Measurements from ENCODE around the gene NRDE2.

Gene NRDE2

GRCh38 chr14:90331497-90332270, at the start of gene NRDE2:
Gene NRDE2 (minus strand): TSS chr14:90331941. CDS start chr14:90331904, 37 bp downstream.
- DNase-seq (ENCODE audit: low read depth): peak; percentile 93

- no peak for DNase-seq (ENCODE audit: low read depth)
Measured at GRCh38 chr14:90381011-90381786, 49.5 kb upstream of the NRDE2 start.

- no peak for DNase-seq (ENCODE audit: low read depth)
Measured at GRCh38 chr14:90379106-90379505, 47.4 kb upstream of the NRDE2 start.

- no peak for DNase-seq (ENCODE audit: low read depth)
Measured at GRCh38 chr14:90378249-90378648, 46.5 kb upstream of the NRDE2 start.

- no peak for DNase-seq (ENCODE audit: low read depth)
Measured at GRCh38 chr14:90375934-90376333, 44.2 kb upstream of the NRDE2 start.

- DNase-seq (ENCODE audit: low read depth): no peak
Measured at GRCh38 chr14:90374813-90375212, 43.1 kb upstream of the NRDE2 start.

GRCh38 chr14:90373887-90374286, 42.1 kb upstream of the NRDE2 start:
- DNase-seq (ENCODE audit: low read depth): no peak

GRCh38 chr14:90368946-90369721, 37.4 kb upstream of the NRDE2 start:
- no peak for DNase-seq (ENCODE audit: low read depth)

- DNase-seq (ENCODE audit: low read depth): no peak
Measured at GRCh38 chr14:90362558-90362896, 30.8 kb upstream of the NRDE2 start.

GRCh38 chr14:90361865-90362557, 30.3 kb upstream of the NRDE2 start:
- no peak for DNase-seq (ENCODE audit: low read depth)

GRCh38 chr14:90358359-90358758, 26.6 kb upstream of the NRDE2 start:
- no peak for DNase-seq (ENCODE audit: low read depth)

- DNase-seq (ENCODE audit: low read depth): no peak
Measured at GRCh38 chr14:90356925-90357324, 25.2 kb upstream of the NRDE2 start.

GRCh38 chr14:90355540-90356518, 24.1 kb upstream of the NRDE2 start:
- DNase-seq (ENCODE audit: low read depth): no peak

GRCh38 chr14:90354551-90355298, 23.0 kb upstream of the NRDE2 start:
- no peak for DNase-seq (ENCODE audit: low read depth)

- no peak for DNase-seq (ENCODE audit: low read depth)
Measured at GRCh38 chr14:90349739-90350138, 18.0 kb upstream of the NRDE2 start.

GRCh38 chr14:90348270-90348669, 16.5 kb upstream of the NRDE2 start:
- DNase-seq (ENCODE audit: low read depth): no peak

- DNase-seq (ENCODE audit: low read depth): no peak
Measured at GRCh38 chr14:90345239-90345557, 13.5 kb upstream of the NRDE2 start.

- DNase-seq (ENCODE audit: low read depth): no peak
Measured at GRCh38 chr14:90344331-90345238, 12.8 kb upstream of the NRDE2 start.

- DNase-seq (ENCODE audit: low read depth): no peak
Measured at GRCh38 chr14:90342327-90342726, 10.6 kb upstream of the NRDE2 start.
